ENCODE results near the gene REG4. TPM values are rescaled to one million over a fixed set of nuclear protein-coding genes. Genes with fewer than 3 reads are reported as not detected.
"Not testable (repeated sequence)": the region's sequence is repeated elsewhere in the genome, so short reads cannot be mapped to it uniquely, and the experiment has no call there.

Gene REG4
- total RNA-seq, 1 donor from 2014 or later: not detected

GRCh38 chr1:119811985-119812557 is 811 bp upstream of the REG4 start:
- DNase-seq (ENCODE audit: missing footprints): no peak
- intact Hi-C loops (cut with DNase I): no loop called here
- ATAC-seq: no peak

GRCh38 chr1:119808972-119809550 is 2.2 kb downstream of the REG4 start:
- DNase-seq (ENCODE audit: missing footprints) (peak; percentile 85), ATAC-seq (peak; percentile 72)
- intact Hi-C loops (cut with DNase I): loop anchor here (2.0 kb wide), 1 partner anchor 64 kb away; no protein-coding TSS in a partner anchor

GRCh38 chr1:119808491-119808890 is 2.8 kb downstream of the REG4 start:
- intact Hi-C loops (cut with DNase I): loop anchor here (2.0 kb wide), 1 partner anchor 64 kb away; no protein-coding TSS in a partner anchor

GRCh38 chr1:119806489-119806888 is 4.8 kb downstream of the REG4 start:
- ATAC-seq: no peak
- intact Hi-C loops (cut with DNase I): no loop called here
- no peak for DNase-seq (ENCODE audit: missing footprints)

More at GRCh38 chr1:119808491-119808890, 2.8 kb downstream of the REG4 start:
- DNase-seq (ENCODE audit: missing footprints) (no peak), ATAC-seq (peak; percentile 31)

- no peak for DNase-seq (ENCODE audit: missing footprints)
- intact Hi-C loops (cut with DNase I): no loop called here
- ATAC-seq: no peak
These were observed 5.5 kb downstream of the REG4 start for GRCh38 chr1:119805746-119806145.

GRCh38 chr1:119805247-119805646 is 6.0 kb downstream of the REG4 start:
- intact Hi-C loops (cut with DNase I): no loop called here
- DNase-seq (ENCODE audit: missing footprints) (no peak), ATAC-seq (no peak)

- no peak for ATAC-seq
- DNase-seq (ENCODE audit: missing footprints): no peak
- intact Hi-C loops (cut with DNase I): no loop called here
These were observed 11.6 kb downstream of the REG4 start for GRCh38 chr1:119799599-119800177.

GRCh38 chr1:119799003-119799402 is 12.3 kb downstream of the REG4 start:
- ATAC-seq (no peak), DNase-seq (ENCODE audit: missing footprints) (no peak)
- intact Hi-C loops (cut with DNase I): no loop called here

GRCh38 chr1:119797606-119798005 is 13.7 kb downstream of the REG4 start:
- intact Hi-C loops (cut with DNase I): no loop called here
- DNase-seq (ENCODE audit: missing footprints) (no peak), ATAC-seq (no peak)

- ATAC-seq (no peak), DNase-seq (ENCODE audit: missing footprints) (no peak)
- intact Hi-C loops (cut with DNase I): no loop called here
These were observed 14.1 kb downstream of the REG4 start for GRCh38 chr1:119797162-119797561.

GRCh38 chr1:119795261-119796200 is 15.7 kb downstream of the REG4 start:
- DNase-seq (ENCODE audit: missing footprints) (no peak), ATAC-seq (peak; percentile 10)
- intact Hi-C loops (cut with DNase I): no loop called here

- intact Hi-C loops (cut with DNase I): no loop called here
- DNase-seq (ENCODE audit: missing footprints) (no peak), ATAC-seq (no peak)
These were observed 16.4 kb downstream of the REG4 start for GRCh38 chr1:119794876-119795240.

- ATAC-seq: no peak
- intact Hi-C loops (cut with DNase I): no loop called here
These were observed 16.9 kb downstream of the REG4 start for GRCh38 chr1:119794230-119794875.

GRCh38 chr1:119791377-119791776 is 19.9 kb downstream of the REG4 start:
- intact Hi-C loops (cut with DNase I): no loop called here
- ATAC-seq: no peak
- no peak for DNase-seq (ENCODE audit: missing footprints)

More at GRCh38 chr1:119794230-119794875, 16.9 kb downstream of the REG4 start:
- no peak for DNase-seq (ENCODE audit: missing footprints)

- ATAC-seq: no peak
- intact Hi-C loops (cut with DNase I): no loop called here
These were observed 20.6 kb downstream of the REG4 start for GRCh38 chr1:119790451-119791198.

GRCh38 chr1:119787776-119788175 is 23.5 kb downstream of the REG4 start:
- ATAC-seq: no peak
- intact Hi-C loops (cut with DNase I): no loop called here
- no peak for DNase-seq (ENCODE audit: missing footprints)

More at GRCh38 chr1:119790451-119791198, 20.6 kb downstream of the REG4 start:
- DNase-seq (ENCODE audit: missing footprints): no peak

- DNase-seq (ENCODE audit: missing footprints); ATAC-seq; intact Hi-C loops (cut with DNase I): not testable (repeated sequence)
These were observed 24.7 kb downstream of the REG4 start for GRCh38 chr1:119786473-119787050.

- intact Hi-C loops (cut with DNase I); ATAC-seq; DNase-seq (ENCODE audit: missing footprints): not testable (repeated sequence)
These were observed 25.2 kb downstream of the REG4 start for GRCh38 chr1:119786046-119786445.
